HG03025 (cell line): Measurements from ENCODE around the gene LRCH1.

Experiments used
- ATAC-seq: cut with Tn5 transposase; IDR thresholded peaks from one replicate; pipeline ENCODE4 v1.9.1; 2021; ENCODE audit warnings: mild to moderate bottlenecking, moderate library complexity; ENCODE audit not compliant: unreplicated experiment, low FRiP score

LRCH1 gene

GRCh38 chr13:46606970-46607369 lies 54.0 kb downstream of the LRCH1 start:
- ATAC-seq: no peak

- no peak for ATAC-seq
Observed at GRCh38 chr13:46607768-46608564, 55.0 kb downstream of the LRCH1 start.

DNA sequence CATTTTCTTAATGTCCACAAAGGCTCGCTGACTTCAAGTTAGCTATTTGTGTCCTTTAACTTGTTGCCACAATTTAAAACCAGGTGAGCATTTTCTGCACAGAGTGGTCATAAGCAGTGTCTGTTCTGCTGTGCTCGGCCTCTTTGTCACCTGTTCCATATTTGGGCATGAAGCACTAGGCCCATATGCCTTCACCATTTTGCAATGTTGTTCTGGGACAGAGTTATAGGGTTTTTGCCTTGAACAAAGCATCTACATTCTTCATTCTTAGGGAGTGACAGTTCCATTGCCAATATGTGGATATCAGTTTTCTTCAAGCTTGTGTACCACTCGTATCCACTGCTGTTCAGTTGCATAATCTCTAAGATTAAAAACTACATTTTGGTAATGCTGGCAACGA lies 56.1 kb downstream of the LRCH1 start:
- ATAC-seq: no peak

- ATAC-seq: no peak
Observed at GRCh38 chr13:46609726-46610125, 56.8 kb downstream of the LRCH1 start.

DNA sequence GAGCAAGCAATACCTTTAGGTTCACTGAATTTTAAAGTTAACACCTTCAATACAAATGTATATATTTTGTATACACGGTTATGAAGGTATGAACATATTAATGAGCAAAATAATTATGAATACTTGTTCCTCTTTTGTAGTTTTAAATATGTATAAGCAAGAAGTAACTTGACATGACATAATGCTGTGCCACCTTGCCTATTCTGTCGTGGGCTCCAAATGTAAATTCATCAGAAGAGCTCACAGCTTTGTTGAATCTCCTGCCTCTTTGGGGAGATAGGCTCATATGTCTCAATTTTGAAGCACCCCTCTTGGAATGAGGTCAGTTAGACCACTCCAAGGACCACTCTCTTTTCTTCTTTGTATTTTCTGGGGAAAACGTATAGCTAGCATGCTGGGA lies 59.3 kb downstream of the LRCH1 start:
- ATAC-seq: no peak

GRCh38 chr13:46613409-46614049 lies 60.6 kb downstream of the LRCH1 start:
- ATAC-seq: no peak

GRCh38 chr13:46614582-46614981 lies 61.6 kb downstream of the LRCH1 start:
- no peak for ATAC-seq

GRCh38 chr13:46615888-46616531 lies 63.0 kb downstream of the LRCH1 start:
- ATAC-seq: no peak

GRCh38 chr13:46617229-46617721 lies 64.3 kb downstream of the LRCH1 start:
- ATAC-seq: no peak

DNA sequence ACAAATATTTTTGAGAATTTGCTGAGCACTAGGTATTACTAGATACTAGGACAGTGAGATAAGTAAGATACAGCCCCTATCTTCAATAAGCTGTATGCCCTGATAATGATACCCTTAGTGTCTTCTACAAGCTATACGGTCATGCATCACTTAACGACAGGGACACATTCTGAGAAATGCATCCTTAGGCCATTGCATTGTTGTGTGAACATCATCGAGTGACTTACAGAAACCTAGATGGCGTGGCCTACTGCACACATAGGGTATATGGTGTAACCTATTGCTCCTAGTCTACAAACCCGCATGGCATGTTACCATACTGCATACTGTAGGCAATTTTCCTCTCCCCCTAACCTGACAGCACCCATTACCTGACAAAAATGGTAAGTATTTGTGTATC lies 64.9 kb downstream of the LRCH1 start:
- no peak for ATAC-seq

DNA sequence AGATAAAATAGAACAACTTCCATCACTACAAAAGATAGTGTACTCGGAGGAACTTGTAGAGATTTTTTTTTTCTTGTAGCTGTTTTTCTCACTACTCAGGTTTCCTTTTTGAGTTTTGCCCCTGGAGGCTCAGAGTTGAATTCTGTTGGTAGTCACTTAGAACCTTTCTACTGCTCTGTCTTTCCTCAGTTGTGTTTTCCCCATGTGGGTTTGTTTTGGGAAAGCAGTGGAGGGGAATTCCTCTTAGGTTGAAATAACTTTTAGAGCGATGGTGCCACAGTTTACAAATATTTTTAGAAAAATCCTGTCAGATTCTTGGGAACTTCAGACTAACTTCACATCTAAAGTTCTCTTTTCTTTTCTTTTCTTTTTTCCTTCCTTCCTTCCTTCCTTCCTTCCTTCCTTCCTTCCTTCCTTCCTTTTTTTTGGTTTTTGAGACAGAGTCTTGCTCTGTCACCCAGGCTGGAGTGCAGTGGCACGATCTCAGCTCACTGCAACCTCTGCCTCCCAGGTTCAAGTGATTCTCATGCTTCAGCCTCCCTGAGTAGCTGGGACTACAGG lies 65.8 kb downstream of the LRCH1 start:
- ATAC-seq: no peak

- no peak for ATAC-seq
Observed at GRCh38 chr13:46620029-46620428, 67.1 kb downstream of the LRCH1 start.

- ATAC-seq: no peak
Observed at GRCh38 chr13:46620471-46620870, 67.5 kb downstream of the LRCH1 start.

GRCh38 chr13:46621133-46621532 lies 68.2 kb downstream of the LRCH1 start:
- ATAC-seq: no peak

DNA sequence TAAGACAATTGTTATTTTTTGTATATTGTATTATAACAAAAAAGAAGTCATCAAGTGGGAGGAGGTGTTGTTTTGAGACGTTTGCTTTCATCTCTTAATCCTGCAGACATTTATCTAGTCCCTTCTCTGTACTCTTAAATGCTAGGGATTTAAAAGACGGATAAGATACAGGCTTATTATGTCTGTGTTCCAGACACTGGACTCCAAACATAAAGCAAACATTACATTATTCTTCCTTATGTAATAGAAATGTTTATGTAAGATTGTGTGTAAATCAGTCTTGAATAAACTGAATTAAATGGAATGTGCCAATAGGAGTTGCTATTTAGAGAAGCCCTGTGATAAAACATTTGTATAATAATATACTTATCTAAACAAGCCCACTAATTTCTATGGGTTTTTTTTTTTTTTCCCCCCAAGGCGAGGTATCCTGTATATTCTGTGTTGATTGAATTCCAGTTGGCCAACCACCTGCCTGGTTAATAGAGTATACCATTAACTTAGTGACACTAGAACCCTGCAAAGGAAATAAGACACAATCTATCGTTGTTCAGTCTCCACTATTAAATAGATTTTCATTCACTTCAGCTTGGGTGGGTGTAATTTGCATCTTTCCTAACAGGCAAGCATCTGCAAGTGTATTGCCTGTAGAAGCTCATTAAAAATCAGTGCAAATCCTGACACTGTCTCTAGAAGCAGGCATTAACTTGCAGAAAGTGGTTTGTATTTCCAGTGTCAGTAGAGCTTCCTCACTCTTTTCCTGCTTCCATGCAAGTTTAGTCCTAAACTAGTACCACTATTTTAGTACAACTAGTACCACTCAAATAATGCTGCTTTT lies 69.0 kb downstream of the LRCH1 start:
- no peak for ATAC-seq

DNA sequence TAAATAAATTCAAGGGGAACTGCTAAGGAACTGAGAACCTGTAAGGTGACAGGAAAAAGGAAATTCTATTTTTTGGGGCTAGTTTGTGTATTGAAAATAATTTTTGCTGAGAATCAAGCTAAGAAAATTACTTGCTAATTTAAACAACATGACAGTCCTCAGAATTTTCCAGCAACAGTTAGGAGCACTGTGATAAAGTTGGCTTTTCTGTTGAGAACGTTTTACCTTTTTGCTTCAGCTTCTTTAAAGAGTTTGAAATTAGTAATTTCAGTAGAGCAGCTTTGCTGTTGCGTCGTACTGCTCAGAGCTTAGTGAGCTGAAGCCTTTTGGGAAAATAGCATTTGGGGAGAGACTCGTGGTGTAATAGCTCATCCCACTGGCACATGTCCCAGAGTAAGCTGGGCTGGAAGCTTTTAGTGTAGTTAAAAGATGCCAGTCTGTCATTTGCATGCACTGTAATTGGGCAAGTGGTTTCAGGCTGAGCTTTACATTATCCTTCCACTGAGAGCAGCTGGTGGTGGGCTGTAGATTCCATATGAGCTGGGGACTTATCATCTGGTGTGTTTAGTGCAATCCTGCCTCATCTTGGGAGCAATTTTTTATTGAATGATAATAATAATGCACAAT lies 69.8 kb downstream of the LRCH1 start:
- ATAC-seq: no peak

DNA sequence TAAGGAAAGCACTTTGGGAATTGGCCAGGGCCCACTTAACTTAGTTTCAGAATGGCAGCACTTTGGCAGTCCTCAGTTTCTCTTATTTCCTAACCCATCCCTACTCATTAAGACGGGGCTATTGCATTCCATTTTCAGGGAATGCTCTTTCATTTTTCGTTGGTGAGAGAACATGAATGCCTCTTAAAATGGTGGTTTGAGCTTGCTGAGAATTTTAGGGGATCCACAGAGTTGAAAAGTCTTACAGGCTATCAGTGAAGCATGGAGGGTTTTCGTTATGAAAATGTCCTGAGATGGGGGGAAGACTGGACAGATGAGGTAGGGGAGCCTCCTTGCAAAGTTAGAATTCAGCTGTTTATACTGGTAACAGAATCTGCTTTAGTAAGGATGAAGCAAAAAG lies 71.4 kb downstream of the LRCH1 start:
- ATAC-seq: no peak

DNA sequence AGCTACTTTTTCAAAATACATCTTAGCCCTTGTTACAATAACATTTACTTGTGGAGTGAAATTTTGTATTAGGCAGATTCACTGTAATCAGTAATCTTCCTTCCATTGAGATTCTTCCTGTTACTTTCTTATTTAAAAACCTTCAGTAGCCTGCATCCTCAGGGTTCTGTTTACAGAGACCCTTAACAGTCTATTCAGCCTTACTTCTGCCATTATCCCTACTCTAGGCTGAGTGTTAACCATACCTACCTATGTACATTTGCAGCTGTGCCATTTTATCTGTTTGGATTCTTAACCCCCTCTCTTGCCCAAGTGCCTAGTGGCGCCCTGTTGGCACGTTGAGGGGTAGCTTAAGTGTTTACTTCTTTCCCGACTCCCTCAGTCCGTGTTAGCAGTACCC lies 71.9 kb downstream of the LRCH1 start:
- ATAC-seq: no peak

DNA sequence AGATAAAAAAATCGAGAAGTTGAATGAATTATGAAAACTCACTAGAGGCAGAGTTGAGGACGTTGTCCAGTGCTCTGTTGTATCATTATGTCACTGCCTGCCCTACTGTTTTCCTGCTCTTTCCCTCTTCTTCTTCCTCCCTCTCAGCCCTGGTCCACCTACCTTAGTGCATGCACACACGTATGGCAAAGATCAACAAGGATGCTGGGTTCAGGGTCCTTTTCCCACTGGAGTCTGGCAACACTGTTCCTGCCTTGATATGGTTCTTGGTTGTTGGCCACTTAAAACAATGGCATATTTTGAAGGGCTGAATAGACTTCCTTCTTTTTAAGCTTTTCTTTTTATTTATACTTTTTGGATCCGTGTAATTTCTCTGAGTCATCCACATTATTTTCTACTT lies 74.5 kb downstream of the LRCH1 start:
- ATAC-seq: no peak
